HG02884 (cell line): Measurements from ENCODE around the gene AFF3.

Experiments used
- ATAC-seq: cut with Tn5 transposase; IDR thresholded peaks from one replicate; pipeline ENCODE4 v1.9.1; 2021; ENCODE audit warnings: mild to moderate bottlenecking, moderate library complexity; ENCODE audit not compliant: unreplicated experiment

The AFF3 gene

DNA sequence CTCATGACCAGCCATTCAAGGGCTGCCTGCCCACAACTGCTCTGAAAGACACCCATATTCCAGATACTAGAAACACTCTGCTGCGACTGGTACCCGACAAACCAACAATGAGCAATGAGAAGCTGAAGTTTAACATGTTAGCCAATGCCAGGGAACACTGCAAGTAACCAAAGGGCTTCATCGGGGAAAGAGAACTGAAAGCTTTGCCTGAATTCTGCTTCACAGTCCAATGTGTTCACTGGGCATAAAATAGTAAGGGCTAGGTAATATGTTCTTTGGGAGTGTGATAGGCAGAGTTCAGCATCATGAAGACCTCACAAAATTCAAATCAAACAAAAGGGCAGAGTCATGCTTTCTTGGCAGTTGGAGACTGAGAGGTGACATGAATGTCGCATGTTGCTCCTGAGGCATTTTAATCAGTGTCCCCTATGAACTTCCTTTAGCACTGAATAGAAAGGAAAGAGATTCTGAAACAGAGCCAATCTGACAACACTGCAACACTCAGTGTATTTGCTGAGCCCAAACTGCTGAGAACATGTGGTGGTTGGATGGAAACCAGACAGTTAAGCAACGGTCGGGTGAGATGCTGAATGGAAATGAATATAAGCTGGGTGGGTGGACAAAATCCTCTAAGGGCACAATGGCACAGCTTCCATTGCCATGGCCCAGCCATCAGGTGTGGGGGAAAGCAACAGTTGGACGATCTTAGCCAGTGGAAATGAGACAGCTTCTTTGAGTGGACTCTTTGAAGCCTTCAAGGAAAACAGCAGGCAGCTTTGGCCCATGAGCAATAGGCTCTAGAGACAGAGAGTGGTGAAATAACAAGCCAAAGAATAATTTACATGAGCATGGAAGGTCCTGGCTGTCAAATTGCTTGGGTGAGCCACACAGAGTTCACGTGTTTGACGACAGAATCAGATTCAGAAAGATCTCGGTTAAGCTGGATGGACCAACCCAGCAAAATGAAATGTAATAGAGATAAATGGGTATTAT, 277.5 kb downstream of the AFF3 start:
- ATAC-seq, result no peak

DNA sequence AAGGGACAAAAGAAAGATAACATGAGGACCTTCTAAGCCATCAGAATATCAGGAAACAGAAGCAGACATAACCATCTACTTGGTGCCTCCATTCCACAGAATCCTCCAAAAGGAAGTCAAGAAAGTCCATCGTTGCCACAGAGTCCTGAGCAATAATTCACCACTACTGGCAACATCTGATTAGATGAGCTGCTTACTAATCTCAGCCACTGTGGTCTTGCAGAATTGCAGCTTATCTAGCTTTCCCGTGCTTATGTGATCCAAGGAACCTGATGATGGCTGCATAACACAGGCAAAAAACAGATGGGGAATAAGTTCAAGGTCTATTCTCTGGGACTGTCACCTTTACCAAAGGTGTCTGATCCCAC, 278.5 kb downstream of the AFF3 start:
- ATAC-seq, result no peak

DNA sequence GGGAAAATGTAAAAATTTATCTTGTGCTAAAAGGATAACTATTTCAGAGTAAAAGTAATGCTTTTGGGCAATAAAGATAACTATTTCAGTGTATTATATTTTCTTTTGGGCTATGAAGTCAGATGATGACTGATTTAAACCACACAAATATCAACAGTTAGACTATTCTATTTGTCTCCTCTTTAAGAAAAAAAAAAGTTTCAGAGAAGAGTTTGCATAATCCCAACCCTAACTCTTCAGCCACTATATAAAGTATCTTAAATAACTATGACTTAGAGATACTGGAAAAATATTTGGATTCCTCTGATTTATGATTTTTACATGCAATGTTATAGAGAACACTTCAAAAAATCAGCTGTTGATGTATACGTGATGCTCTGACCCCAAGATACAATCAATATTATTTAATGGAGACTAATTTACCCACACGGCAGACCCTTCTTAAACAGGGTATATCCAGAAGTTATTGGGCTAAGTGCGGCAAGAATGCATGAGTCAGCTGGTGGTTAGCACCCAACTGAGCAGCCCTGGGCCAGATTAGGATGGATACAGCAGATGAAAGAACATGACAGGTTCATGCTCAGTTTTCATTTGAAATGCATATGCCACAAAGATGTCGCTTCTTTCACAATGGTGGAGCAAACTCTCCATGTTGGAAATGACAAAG, 279.0 kb downstream of the AFF3 start:
- no peak for ATAC-seq

DNA sequence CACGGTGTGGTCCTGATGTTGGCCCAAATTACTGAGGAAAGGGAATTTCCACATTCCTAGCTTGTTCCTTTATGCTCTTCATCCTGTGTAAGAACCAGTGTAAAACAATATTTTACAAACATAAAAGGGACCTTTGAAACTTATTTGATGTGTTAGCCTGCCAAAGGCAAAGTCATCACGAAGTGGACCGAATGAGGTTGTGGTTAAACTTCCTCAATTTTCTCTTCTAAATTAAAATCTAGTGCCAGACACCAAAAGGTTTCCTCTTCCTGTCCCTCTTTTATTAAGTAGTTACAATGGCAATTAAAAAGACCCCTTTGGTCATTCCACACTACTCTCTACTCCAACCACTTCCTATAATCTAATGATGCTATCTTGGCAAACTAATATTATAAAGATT, 279.8 kb downstream of the AFF3 start:
- ATAC-seq, result no peak

DNA sequence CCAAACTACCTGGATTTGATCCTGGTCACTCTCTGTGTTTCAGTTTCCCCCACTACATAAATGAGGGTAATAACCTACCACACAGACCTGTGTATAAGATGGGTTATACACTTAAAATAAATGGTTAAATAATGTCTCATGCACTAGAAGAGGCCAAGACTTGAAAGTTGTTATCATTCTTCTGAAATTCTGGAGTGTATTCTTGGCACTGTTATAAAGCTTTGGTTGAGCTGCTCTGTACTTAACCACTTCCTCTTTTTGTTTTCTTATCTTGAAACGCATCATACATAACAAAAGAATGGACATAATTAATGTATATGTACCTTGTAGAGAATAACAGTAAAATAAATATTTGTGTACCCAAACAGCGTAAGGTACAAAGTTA, 281.0 kb downstream of the AFF3 start:
- peak; percentile 66 for ATAC-seq

DNA sequence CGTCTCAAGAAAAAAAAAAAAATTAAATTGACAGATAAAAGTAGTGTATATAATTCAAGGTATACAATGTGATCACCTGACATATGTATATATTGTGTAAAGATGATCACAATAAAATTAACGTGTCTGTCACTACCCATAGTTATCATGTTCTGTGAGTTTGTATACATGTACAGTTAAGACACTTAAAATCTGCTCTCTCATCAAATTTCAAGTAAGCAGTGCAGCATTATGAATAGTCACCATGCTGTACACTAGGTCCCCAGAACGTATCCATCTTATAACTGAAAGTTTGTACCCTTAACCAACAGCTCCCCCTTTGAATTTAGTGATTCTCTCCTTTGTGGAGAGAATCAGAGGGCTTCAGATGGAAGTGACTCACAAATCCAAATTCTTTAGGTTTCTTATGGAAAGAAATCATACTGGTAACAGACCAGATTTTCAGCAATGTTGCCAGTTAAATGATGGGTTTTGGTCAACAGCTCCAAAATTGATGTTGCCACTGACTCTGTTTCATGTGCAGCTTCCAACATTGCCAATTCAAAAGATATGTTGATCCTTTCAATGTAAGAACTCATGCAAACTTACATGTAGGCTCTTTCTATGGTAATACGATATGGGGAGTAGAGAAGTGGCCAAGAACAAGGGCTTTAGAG, 281.5 kb downstream of the AFF3 start:
- no peak for ATAC-seq

DNA sequence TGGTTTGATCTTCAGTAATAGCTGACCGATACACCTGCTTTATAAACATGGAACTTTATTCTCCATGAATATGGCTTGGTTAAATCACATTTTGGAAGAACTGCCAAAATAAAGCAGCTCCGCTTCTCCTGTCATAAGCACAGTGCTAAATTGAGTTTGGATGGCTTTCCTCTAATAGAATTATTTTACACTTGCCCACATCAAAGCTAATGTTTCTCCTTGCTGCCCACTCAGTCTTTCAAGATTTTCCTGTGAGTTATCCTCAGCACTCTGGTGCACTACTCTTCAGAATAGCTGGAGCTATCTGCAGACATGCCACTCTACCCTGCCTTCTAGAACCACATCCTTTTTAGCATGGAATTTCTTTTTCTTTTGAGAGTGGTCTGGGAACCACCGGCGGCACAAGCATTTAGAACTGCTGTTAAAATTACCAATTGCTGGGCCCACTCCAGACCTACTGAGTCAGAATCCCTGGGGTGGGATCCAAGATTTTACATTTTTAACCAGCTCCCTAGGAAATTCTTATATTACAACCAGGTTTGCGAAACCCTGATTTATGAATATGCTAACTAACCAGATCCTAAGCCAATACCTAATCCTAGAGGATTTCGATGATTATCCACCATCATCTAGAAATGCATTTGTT, 283.3 kb downstream of the AFF3 start:
- no peak for ATAC-seq

DNA sequence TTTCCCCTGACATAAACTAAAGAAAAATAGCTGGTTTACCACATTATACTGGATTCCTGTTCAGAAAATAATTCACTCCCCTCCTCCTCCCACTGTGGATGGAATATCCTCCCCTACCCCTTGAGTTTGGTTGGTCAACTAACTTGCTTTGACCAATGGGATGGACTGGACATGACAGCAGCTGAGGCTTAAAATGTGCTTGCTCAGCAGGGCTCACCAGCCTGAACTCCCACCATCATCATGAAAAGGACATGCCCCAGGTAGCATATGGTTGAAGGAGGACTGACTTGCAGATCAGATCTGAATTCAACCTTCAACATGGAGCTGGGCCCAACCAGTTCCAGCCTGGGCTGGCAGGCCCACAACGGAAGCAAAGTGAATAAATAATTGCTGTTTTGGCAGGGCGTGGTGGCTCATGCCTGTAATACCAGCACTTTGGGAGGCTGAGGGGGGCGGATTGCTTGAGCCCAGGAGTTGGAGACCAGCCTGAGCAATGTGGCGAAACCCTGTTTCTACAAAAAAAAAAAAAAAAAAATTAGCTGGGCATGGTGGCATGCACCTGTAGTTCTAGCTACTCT, 284.4 kb downstream of the AFF3 start:
- ATAC-seq, result no peak

DNA sequence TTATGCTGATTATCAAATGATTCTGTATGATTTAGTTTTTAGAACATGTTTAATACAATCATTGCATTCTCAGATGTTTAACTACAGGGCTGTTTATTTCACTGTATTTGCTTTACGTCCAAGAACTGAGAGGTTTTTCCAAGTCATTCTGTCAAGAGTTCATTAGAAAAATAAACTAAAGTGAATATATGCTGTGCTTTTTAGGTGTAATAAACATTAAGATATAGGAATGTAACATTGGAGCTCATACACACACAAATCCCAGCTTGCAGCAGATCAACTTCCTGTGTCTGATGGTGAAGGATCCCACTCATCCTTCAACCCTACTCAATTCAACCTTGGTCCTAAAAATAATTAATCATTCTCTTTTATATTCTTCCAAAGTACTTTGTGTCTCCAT, 285.0 kb downstream of the AFF3 start:
- no peak for ATAC-seq

DNA sequence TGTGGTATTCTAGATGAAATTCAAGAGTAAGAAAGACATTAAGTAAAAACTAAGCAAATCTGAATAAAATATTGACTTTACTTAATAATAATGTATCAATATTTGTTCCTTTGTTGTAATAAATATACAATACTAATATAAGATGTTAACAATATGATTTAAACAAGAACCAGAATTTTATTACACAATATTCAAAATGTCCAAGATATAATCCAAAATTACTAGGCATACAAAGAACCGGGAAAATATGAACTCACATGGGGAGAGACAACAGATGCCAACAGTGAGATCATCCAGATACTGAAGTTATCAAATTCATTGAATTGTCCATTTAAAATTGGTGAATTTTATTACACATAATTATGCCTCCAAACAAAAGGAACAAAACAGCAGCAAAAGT, 286.3 kb downstream of the AFF3 start:
- no peak for ATAC-seq

DNA sequence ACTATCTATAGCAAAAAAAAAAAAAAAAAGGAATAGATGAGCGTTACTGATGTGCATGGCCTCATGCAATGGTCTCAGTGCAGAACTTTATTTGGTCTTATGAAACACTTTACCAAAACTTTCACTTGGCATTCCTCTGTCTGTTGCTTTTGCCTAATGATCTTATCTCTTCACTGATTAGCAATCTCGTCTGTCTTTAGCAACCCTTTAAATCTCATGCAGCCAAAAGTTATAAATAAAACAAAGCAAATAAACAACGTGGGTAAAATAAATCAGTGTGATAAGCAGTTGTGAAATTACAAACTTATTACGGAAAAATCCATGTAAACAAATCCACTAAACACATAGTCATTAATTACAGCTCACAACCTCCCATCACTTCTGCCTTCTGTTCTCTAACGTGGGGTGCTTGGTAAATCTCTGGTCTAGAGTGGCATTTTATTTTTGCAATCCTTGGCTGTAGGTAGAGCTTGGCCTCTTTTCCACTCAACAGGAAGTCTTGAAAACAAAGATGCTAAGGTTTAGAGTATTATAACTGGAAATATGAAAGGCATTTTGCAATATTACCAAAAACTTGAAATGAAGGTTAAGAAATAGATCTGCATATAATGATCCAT, 288.0 kb downstream of the AFF3 start:
- ATAC-seq, result no peak

DNA sequence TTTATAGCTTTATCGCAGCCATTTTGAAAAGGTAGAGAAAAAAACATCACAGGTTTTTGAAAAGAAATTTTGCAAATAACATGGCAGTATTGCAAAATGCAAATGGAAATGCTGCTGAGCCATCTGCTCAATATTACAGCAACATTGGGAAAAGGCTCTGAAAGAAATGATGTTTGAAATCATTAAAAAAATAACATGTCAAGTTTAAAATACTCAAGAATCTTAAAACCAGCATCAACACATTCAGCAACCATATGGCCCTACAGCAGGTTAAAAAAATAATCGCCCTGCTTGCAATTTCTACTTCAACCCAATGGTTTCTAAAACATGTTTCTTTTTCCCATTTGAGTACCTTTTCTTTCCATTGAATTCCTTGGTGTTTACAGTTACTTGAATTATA, 289.4 kb downstream of the AFF3 start:
- ATAC-seq, result no peak

DNA sequence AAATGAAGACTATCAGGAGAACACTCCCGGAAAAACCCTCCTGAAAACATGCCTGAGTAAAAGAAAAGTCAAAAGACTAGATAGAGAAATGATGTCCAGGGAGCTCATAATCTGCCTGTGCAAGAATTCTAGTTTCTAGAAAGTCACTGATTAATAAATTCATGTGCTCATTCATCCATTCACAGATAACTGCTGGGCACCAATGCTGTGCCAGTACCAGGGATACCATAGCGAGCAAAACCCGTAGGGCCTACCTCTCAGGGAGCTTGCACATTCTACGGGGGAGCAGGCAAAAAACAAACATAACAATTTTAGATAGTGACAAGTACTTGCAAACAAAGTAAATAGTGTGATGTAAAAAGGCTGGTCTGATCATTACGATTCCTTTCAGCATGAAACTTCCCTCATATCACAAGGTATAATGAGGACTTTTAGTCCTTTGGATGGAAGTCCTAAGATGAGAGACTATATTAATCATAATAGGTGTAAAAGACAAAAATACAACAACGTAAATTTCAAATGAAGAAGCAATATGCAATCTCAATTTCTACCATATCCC, 289.9 kb downstream of the AFF3 start:
- no peak for ATAC-seq

DNA sequence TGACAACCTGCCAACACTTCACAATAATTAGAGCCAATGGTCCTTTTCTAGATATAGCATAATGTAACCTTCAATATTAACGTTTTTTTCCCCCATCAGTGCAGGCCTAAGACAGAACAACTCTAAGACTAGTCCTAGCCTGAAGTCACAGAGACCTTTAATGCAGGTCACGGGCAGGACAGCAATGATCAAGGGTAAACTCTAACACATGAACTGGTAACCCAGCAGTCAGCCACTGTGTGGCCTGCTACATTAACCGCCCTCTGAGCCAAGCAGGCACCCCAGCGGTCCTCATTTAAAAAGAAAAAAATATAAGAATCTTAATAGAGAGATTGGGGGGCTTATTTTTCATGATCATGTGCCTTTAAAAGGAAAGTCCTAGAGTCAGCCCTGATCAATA, 290.6 kb downstream of the AFF3 start:
- no peak for ATAC-seq

DNA sequence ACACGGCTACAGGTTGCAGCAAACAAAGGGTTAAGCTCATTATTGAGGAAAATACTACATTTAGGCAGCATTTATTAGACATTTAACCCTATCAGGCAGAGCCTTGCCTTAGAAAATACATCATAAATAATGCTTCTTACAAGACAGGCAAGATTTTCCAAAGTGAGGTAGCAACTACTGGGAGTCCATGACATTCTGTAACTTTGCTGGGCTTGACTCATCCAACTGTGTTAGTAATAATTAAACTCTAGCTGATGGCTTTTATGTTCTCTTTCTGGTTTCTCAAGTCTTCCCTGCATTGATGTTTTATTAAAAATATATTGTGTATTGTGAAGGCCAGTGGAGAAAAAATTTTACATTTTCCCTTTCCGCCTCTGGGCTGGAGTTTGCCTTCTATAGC, 291.3 kb downstream of the AFF3 start:
- ATAC-seq, result no peak

DNA sequence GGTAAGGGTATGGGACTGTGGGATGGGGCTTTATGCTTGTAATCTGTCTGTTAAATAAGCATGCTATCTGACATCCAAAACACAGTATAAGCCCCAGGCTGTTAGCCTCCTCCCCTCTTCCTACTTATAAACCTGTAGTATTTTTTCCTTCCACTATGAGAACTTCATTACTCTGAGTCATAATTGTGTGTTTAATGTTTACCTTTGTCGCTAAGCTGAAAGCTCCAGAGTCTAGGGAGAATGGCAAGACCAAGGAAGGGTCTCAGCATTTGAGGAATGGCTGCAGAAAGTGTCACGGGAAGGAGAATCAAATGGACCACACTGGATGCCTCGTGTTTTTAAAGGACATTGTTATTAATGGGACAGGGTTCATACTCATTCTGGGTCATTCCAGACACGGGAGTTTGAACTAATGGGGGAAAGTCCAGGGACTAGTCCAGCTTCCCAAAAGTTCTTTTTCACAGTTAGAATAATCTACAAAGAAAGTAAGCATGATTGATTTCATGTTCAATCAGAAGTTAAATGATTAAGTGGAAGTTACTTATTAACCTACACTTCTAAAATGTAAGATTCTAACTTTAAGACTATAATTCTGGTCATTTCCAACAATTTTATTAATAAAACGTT, 292.2 kb downstream of the AFF3 start:
- no peak for ATAC-seq

DNA sequence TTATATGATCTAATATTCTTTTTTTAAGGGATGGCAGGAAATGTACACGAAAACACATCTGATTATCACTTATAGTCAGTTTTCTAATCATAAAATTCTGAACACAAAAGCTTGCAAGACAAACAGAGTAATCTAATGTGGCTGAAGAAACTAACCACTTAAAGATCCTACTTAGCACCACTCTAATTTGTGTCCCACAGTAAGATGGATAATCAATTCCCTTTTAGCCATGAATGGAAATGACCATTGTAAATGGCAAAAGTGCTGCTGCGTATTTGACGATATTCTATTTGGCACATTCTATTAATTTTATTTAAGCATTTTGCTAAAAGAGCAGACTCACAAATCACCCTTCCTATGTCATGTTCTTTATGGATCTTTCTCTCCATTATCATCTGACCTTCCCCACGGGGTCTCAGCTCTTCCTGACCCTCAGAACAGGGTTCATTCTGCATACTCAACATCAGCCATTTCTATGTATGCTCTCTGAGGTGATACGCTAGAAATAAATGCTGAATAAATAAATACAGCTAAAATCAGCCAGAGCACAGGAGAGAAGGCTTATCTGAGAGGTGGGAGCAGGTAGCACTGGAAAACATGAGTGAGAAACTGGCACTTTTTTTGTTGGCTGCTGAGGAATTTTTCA, 295.8 kb downstream of the AFF3 start:
- ATAC-seq, result no peak

DNA sequence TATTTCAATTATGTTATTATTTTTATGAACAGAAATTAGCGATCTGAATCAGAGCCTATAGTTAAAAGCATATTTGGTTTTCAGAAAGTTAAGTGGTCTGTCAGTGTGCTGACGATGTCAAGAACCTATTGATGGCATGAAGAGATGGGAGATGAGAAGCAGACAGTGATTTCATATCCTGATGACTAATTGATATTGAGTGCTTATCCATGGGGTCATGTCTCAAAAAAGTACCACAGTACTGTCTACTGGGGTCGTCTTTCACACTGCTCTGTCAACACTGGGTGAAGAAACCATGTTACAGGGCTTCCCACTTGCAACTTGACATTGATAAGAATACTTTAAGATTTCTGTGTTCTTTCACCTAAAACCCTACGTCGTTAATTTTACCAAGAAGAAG, 297.1 kb downstream of the AFF3 start:
- no peak for ATAC-seq

DNA sequence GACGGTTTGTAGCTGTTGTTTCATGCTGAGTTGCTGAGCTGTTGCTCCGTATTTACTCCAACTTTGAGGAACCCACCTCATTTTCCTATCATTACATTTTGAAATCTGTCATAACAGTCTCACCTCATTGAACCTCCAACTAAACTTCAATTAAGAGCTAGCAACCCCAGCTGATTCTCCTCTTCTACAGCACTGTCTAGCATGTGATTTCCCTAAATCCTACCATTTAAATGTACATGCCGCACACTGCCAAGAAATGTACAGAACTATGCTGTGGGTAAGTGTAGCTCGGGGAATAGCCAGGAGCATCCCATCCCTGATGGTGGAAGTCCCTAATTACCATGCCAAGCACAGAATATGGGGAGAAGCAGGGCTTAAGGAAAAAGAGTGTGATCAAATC, 299.9 kb downstream of the AFF3 start:
- ATAC-seq, result no peak
